Esophagus squamous epithelium (tissue), 5 donors: ENCODE results near the gene WDR77. TPM values are rescaled to one million over a fixed set of nuclear protein-coding genes. Genes with fewer than 3 reads are reported as not detected.

ENCODE experiments used
- DNase-seq: peaks from one replicate; lab custom pipeline; 2025; lab: John Stamatoyannopoulos, UW
- H3K27ac ChIP-seq, 4 donors: fragments of 200-600 bp; sonication (generic); one replicate each; pipeline ENCODE4 v1.5.1; 2016 to 2019; ENCODE audit warnings: mild to moderate bottlenecking in 1 of 4
- H3K27me3 ChIP-seq, 4 donors: fragments of 200-600 bp; sonication (generic); 1 replicate in 3 of 4; 2 replicates in 1 of 4; pipeline versions ENCODE4 v1.5.1 to v1.6.0; 2017 to 2021; ENCODE audit warnings: antibody characterized with exemption in 1 of 4
- H3K36me3 ChIP-seq, 3 donors: fragments of 200-600 bp; sonication (generic); one replicate each; pipeline ENCODE4 v1.5.1; 2016 to 2019
- H3K4me1 ChIP-seq, 3 donors: fragments of 200-600 bp; sonication (generic); one replicate each; pipeline ENCODE4 v1.5.1; 2017 to 2019
- H3K4me3 ChIP-seq, 4 donors: fragments of 200-600 bp; sonication (generic); 1 replicate in 3 of 4; 2 replicates in 1 of 4; pipeline ENCODE4 v1.5.1; 2016 to 2019; ENCODE audit warnings: mild to moderate bottlenecking in 2 of 4, moderate library complexity in 1 of 4
- H3K9me3 ChIP-seq, 3 donors: fragments of 200-600 bp; sonication (generic); one replicate each; pipeline ENCODE4 v1.5.1; 2016 to 2019
- CTCF ChIP-seq, 6 experiments: fragments of 450-650 bp in 4 of 6; fragments of 200-600 bp in 2 of 6; sonication (generic) in 2 of 6; IDR thresholded peaks; one replicate each; pipeline ENCODE4 v1.5.1; 2016 to 2019; ENCODE audit warnings: antibody characterized with exemption in 6 of 6, mild to moderate bottlenecking in 4 of 6, moderate library complexity in 4 of 6
- POLR2A ChIP-seq, 4 donors: fragments of 450-650 bp; IDR thresholded peaks; one replicate each; pipeline ENCODE4 v1.6.1; 2017; ENCODE audit warnings: antibody characterized with exemption in 4 of 4, mild to moderate bottlenecking in 4 of 4, moderate library complexity in 3 of 4
- WGBS, 2 donors: methylation state at CpG; one replicate each; pipeline ENCODE4 v1.1.5; 2018; 5-methylcytosine and 5-hydroxymethylcytosine counted together
- intact Hi-C: fragments of 100-400 bp; cut with DNase I; formaldehyde crosslinking; loops from one replicate; pipeline ENCODE4 v1.15.0; 2022
- total RNA-seq, 4 donors: library from RNA; depleted of rRNA; stranded (reverse); fragments of >200 nt; gene quantifications; one replicate each; pipeline ENCODE4 v1.1.0, GENCODE V29; 2016
- donor health status: DM: yes; HTN: yes; CAD: no.

Gene WDR77
- total RNA-seq: 10 to 100 TPM; 28.7 to 44.3 (median 38.7) TPM

- H3K27ac ChIP-seq: peak within 1 kb of the TSS; percentile 90 to 95 (median 92)
- no peaks in the 10 kb centered on the region for H3K9me3 ChIP-seq
- intact Hi-C loops: no loop called here
- H3K4me3 ChIP-seq: peak within 1 kb of the TSS; percentile 84 to 96 (median 92)
- DNase-seq: peak; percentile 83
- no peaks in the 10 kb centered on the region for H3K27me3 ChIP-seq
- H3K36me3 ChIP-seq: peaks cover 3 to 46% (median 5%) of the 10 kb centered on the region in 3 donors
- WGBS, 2 donors: 0 to 2% methylated on average over 11 to 31 of the region's 54 CpGs
- TF ChIP-seq CTCF (IDR thresholded peaks at IDR 0.05): peak in 1 of 6 experiments; percentile 7
- peak in 1 of 4 donors; percentile 43 for TF ChIP-seq POLR2A (IDR thresholded peaks at IDR 0.05)
- peaks cover 14 to 74% (median 35%) of the 10 kb centered on the region in 3 donors for H3K4me1 ChIP-seq
These were observed at the start of gene WDR77, which contains the start of gene ATP5PB for GRCh38 chr1:111448918-111449702. Gene WDR77 (minus strand): TSS chr1:111449256. CDS start chr1:111449169, 87 bp downstream. Gene ATP5PB (plus strand): TSS chr1:111449464. CDS start chr1:111449542, 78 bp downstream.

- 55 to 62% methylated on average over 5 of the region's 5 CpGs for WGBS, 2 donors
- no peaks in the 10 kb centered on the region for H3K27me3 ChIP-seq
- no peaks in the 10 kb centered on the region for H3K9me3 ChIP-seq
- no peak overlapping the region for H3K4me3 ChIP-seq
- H3K4me1 ChIP-seq: no peaks in the 10 kb centered on the region
- no peak for DNase-seq
- H3K36me3 ChIP-seq: no peaks in the 10 kb centered on the region
- intact Hi-C loops: no loop called here
- TF ChIP-seq POLR2A (IDR thresholded peaks at IDR 0.05): no peak
- no peak for TF ChIP-seq CTCF (IDR thresholded peaks at IDR 0.05)
- no peak overlapping the region for H3K27ac ChIP-seq
These were observed 48.5 kb upstream of the WDR77 start for GRCh38 chr1:111497592-111497991.

GRCh38 chr1:111496398-111496797 is 47.3 kb upstream of the WDR77 start:
- 74 to 80% methylated on average over 4 of the region's 4 CpGs for WGBS, 2 donors

GRCh38 chr1:111491070-111491469 is 42.0 kb upstream of the WDR77 start:
- no peaks in the 10 kb centered on the region for H3K27me3 ChIP-seq
- no peaks in the 10 kb centered on the region for H3K4me1 ChIP-seq
- H3K9me3 ChIP-seq: no peaks in the 10 kb centered on the region
- no peak for TF ChIP-seq CTCF (IDR thresholded peaks at IDR 0.05)
- TF ChIP-seq POLR2A (IDR thresholded peaks at IDR 0.05): no peak
- no peaks in the 10 kb centered on the region for H3K36me3 ChIP-seq
- intact Hi-C loops: no loop called here
- H3K27ac ChIP-seq: peak overlapping the region in 2 of 4 donors; percentile 47 to 57
- 90 to 91% methylated on average over 4 to 6 of the region's 7 CpGs for WGBS, 2 donors
- DNase-seq: no peak
- H3K4me3 ChIP-seq: no peak overlapping the region

More at GRCh38 chr1:111496398-111496797, 47.3 kb upstream of the WDR77 start:
- H3K4me1 ChIP-seq: no peaks in the 10 kb centered on the region
- intact Hi-C loops: no loop called here
- H3K27me3 ChIP-seq: no peaks in the 10 kb centered on the region
- no peak for DNase-seq
- H3K27ac ChIP-seq: no peak overlapping the region
- H3K4me3 ChIP-seq: no peak overlapping the region
- no peaks in the 10 kb centered on the region for H3K9me3 ChIP-seq
- H3K36me3 ChIP-seq: no peaks in the 10 kb centered on the region
- TF ChIP-seq CTCF (IDR thresholded peaks at IDR 0.05) (no peak), POLR2A (IDR thresholded peaks at IDR 0.05) (no peak)

GRCh38 chr1:111490220-111490619 is 41.2 kb upstream of the WDR77 start:
- Histone ChIP-seq H3K9me3 (no peaks in the 10 kb centered on the region), H3K4me3 (no peak overlapping the region), H3K36me3 (no peaks in the 10 kb centered on the region), H3K4me1 (no peaks in the 10 kb centered on the region), H3K27me3 (no peaks in the 10 kb centered on the region), H3K27ac (peak overlapping the region in 2 of 4 donors; percentile 47 to 57)
- TF ChIP-seq CTCF (IDR thresholded peaks at IDR 0.05) (no peak), POLR2A (IDR thresholded peaks at IDR 0.05) (no peak)
- 87 to 89% methylated on average over 4 of the region's 4 CpGs for WGBS, 2 donors
- DNase-seq: no peak
- intact Hi-C loops: no loop called here
